GM18870 (cell line): ENCODE measurements around the gene PLAC8L1.
A peak's percentile ranks its signal among the peaks of the same experiment; 100 is the strongest.
"Not testable (repeated sequence)": the region's sequence is repeated elsewhere in the genome, so short reads cannot be mapped to it uniquely, and the experiment has no call there.

ENCODE experiments used
- ATAC-seq: cut with Tn5 transposase; IDR thresholded peaks from one replicate; pipeline ENCODE4 v1.9.1; 2021; ENCODE audit warnings: moderate library complexity; ENCODE audit not compliant: unreplicated experiment

PLAC8L1 gene

GRCh38 chr5:146105477-146105876 lies at the start of gene PLAC8L1:
Gene PLAC8L1 (minus strand): TSS chr5:146105577. CDS start chr5:146104311, 1,266 bp downstream.
- ATAC-seq = no peak

GRCh38 chr5:146151970-146152369 lies 46.6 kb upstream of the PLAC8L1 start:
- no peak for ATAC-seq

GRCh38 chr5:146137967-146138403 lies 32.6 kb upstream of the PLAC8L1 start:
- no peak for ATAC-seq

GRCh38 chr5:146130440-146131045 lies 25.2 kb upstream of the PLAC8L1 start:
- ATAC-seq = no peak

- ATAC-seq = no peak
Observed at GRCh38 chr5:146126068-146126467, 20.7 kb upstream of the PLAC8L1 start.

- ATAC-seq = no peak
Observed at GRCh38 chr5:146124580-146124979, 19.2 kb upstream of the PLAC8L1 start.

- ATAC-seq = not testable (repeated sequence)
Observed at GRCh38 chr5:146121451-146121850, 16.1 kb upstream of the PLAC8L1 start.

- ATAC-seq = no peak
Observed at GRCh38 chr5:146118322-146118721, 12.9 kb upstream of the PLAC8L1 start.

- ATAC-seq = not testable (repeated sequence)
Observed at GRCh38 chr5:146117216-146117615, 11.8 kb upstream of the PLAC8L1 start.

GRCh38 chr5:146116361-146116760 lies 11.0 kb upstream of the PLAC8L1 start:
- no peak for ATAC-seq

- ATAC-seq = no peak
Observed at GRCh38 chr5:146112476-146112875, 7.1 kb upstream of the PLAC8L1 start.

- ATAC-seq = no peak
Observed at GRCh38 chr5:146111409-146111808, 6.0 kb upstream of the PLAC8L1 start.

GRCh38 chr5:146109379-146109778 lies 4.0 kb upstream of the PLAC8L1 start:
- ATAC-seq = no peak

- not testable (repeated sequence) for ATAC-seq
Observed at GRCh38 chr5:146108870-146109269, 3.5 kb upstream of the PLAC8L1 start.

GRCh38 chr5:146107901-146108300 lies 2.5 kb upstream of the PLAC8L1 start:
- ATAC-seq = no peak

- ATAC-seq = no peak
Observed at GRCh38 chr5:146103594-146103993, 1.8 kb downstream of the PLAC8L1 start.

GRCh38 chr5:146101646-146102045 lies 3.7 kb downstream of the PLAC8L1 start:
- no peak for ATAC-seq

- no peak for ATAC-seq
Observed at GRCh38 chr5:146098047-146098446, 7.3 kb downstream of the PLAC8L1 start.

- ATAC-seq = no peak
Observed at GRCh38 chr5:146091881-146092280, 13.5 kb downstream of the PLAC8L1 start.

GRCh38 chr5:146089287-146089686 lies 16.1 kb downstream of the PLAC8L1 start:
- no peak for ATAC-seq

- no peak for ATAC-seq
Observed at GRCh38 chr5:146088098-146088497, 17.3 kb downstream of the PLAC8L1 start.

- no peak for ATAC-seq
Observed at GRCh38 chr5:146084376-146084775, 21.0 kb downstream of the PLAC8L1 start.

- ATAC-seq = peak; percentile 95
Observed at GRCh38 chr5:146082798-146083197, 22.6 kb downstream of the PLAC8L1 start.
